IMR-90 (cell line): ENCODE measurements around the gene IFI27L2.

Experiments used
- BHLHE40 ChIP-seq: fragments of 150-350 bp; IDR thresholded peaks from 2 replicates; pipeline ENCODE4 v1.6.1; 2016; ENCODE audit warnings: mild to moderate bottlenecking, low read depth, low read length
- CTCF ChIP-seq: conservative IDR thresholded peaks from 2 replicates; pipeline ENCODE4 v1.5.1; 2012; ENCODE audit warnings: mild to moderate bottlenecking, low read depth, low read length, improper control_type of control experiment
- MXI1 ChIP-seq: IDR thresholded peaks from 2 replicates; pipeline ENCODE4 v1.6.1; 2012; ENCODE audit warnings: low read depth, mild to moderate bottlenecking, low read length, moderate library complexity, borderline replicate concordance
- NFE2L2 ChIP-seq: fragments of 150-350 bp; IDR thresholded peaks from 2 replicates; pipeline ENCODE4 v1.6.1; 2016; ENCODE audit warnings: low read depth, mild to moderate bottlenecking, low read length
- POLR2A ChIP-seq: IDR thresholded peaks from 2 replicates; pipeline ENCODE4 v1.6.1; 2012; ENCODE audit warnings: mild to moderate bottlenecking, low read depth, low read length
- RAD21 ChIP-seq: IDR thresholded peaks from 2 replicates; pipeline ENCODE4 v1.6.1; 2012; ENCODE audit warnings: low read length, improper control_type of control experiment
- RFX5 ChIP-seq: IDR thresholded peaks from 2 replicates; pipeline ENCODE4 v1.8.0; 2012; ENCODE audit warnings: low read depth, mild to moderate bottlenecking, low read length, moderate library complexity
- USF2 ChIP-seq: fragments of 150-350 bp; IDR thresholded peaks from 2 replicates; pipeline ENCODE4 v1.6.1; 2017; ENCODE audit warnings: mild to moderate bottlenecking, antibody characterized with exemption, low read length, low read depth

- no peak for TF ChIP-seq CTCF
- no peak for TF ChIP-seq BHLHE40
- no peak for TF ChIP-seq RFX5
- no peak for TF ChIP-seq USF2
- TF ChIP-seq NFE2L2: no peak
- no peak for TF ChIP-seq MXI1
- TF ChIP-seq RAD21: no peak
- no peak for TF ChIP-seq POLR2A
These were observed 15.9 kb downstream of the IFI27L2 start for GRCh38 chr14:94113490-94113889.
